ENCODE measurements around the gene GOLGA2. TPM values are rescaled to one million over a fixed set of nuclear protein-coding genes. Genes with fewer than 3 reads are reported as not detected.
A peak's percentile ranks its signal among the peaks of the same experiment; 100 is the strongest.

The GOLGA2 gene
- total and polyA plus RNA-seq, 8 donors: 37.9 to 105 (median 59.3) TPM

- Histone ChIP-seq H3K4me1 (no peaks in the 10 kb centered on the region), H3K27ac (no peak overlapping the region), H3K27me3 (no peaks in the 10 kb centered on the region), H3K9me3 (no peaks in the 10 kb centered on the region), H3K4me3 (no peak overlapping the region), H3K36me3 (no peaks in the 10 kb centered on the region)
- ATAC-seq (no peak), FAIRE-seq (no peak), DNase-seq (no peak)
- no peak for TF ChIP-seq CTCF (IDR thresholded peaks at IDR 0.05)
- WGBS, 2 donors: 81 to 87% methylated on average over 19 of the region's 19 CpGs
- intact Hi-C loops (cut with DNase I): no loop called here
These were observed 49.9 kb downstream of the GOLGA2 start for GRCh38 chr9:128225770-128226411.

- no peak for TF ChIP-seq CTCF (IDR thresholded peaks at IDR 0.05)
- 81 to 95% methylated on average over 7 of the region's 7 CpGs for WGBS, 2 donors
- Histone ChIP-seq H3K4me1 (no peaks in the 10 kb centered on the region), H3K4me3 (no peak overlapping the region), H3K27ac (no peak overlapping the region), H3K27me3 (no peaks in the 10 kb centered on the region), H3K9me3 (no peaks in the 10 kb centered on the region), H3K36me3 (no peaks in the 10 kb centered on the region)
- intact Hi-C loops (cut with DNase I): no loop called here
- ATAC-seq: no peak
- FAIRE-seq: no peak
- no peak for DNase-seq
These were observed 50.9 kb downstream of the GOLGA2 start for GRCh38 chr9:128224877-128225276.

- TF ChIP-seq CTCF (IDR thresholded peaks at IDR 0.05): no peak
- Histone ChIP-seq H3K4me3 (no peak overlapping the region), H3K4me1 (peaks cover 0 to 4% (median 4%) of the 10 kb centered on the region in 3 donors), H3K36me3 (no peaks in the 10 kb centered on the region), H3K27me3 (no peaks in the 10 kb centered on the region), H3K9me3 (no peaks in the 10 kb centered on the region), H3K27ac (no peak overlapping the region)
- intact Hi-C loops (cut with DNase I): no loop called here
- WGBS, 2 donors: 88 to 92% methylated on average over 13 of the region's 13 CpGs
- DNase-seq: no peak
- no peak for FAIRE-seq
- ATAC-seq: no peak
These were observed 52.7 kb downstream of the GOLGA2 start for GRCh38 chr9:128222880-128223670.

- H3K36me3 ChIP-seq: no peaks in the 10 kb centered on the region
- WGBS, 2 donors: 91% methylated on average over 10 of the region's 10 CpGs
- DNase-seq (no peak), FAIRE-seq (no peak), ATAC-seq (no peak)
- no peak for TF ChIP-seq CTCF (IDR thresholded peaks at IDR 0.05)
- peaks cover 0 to 8% (median 7%) of the 10 kb centered on the region in 3 donors for H3K4me1 ChIP-seq
- intact Hi-C loops (cut with DNase I): no loop called here
- no peak overlapping the region for H3K27ac ChIP-seq
- no peaks in the 10 kb centered on the region for H3K9me3 ChIP-seq
- H3K27me3 ChIP-seq: no peaks in the 10 kb centered on the region
- H3K4me3 ChIP-seq: no peak overlapping the region
These were observed 53.8 kb downstream of the GOLGA2 start for GRCh38 chr9:128222026-128222425.

- Histone ChIP-seq H3K36me3 (no peaks in the 10 kb centered on the region), H3K4me3 (no peak overlapping the region), H3K4me1 (peaks cover 4 to 15% (median 13%) of the 10 kb centered on the region in 3 donors), H3K27me3 (no peaks in the 10 kb centered on the region), H3K9me3 (no peaks in the 10 kb centered on the region), H3K27ac (no peak overlapping the region)
- intact Hi-C loops (cut with DNase I): no loop called here
- DNase-seq: peak in 1 of 6 donors; percentile 40
- ATAC-seq: no peak
- WGBS, 2 donors: 82% methylated on average over 9 of the region's 9 CpGs
- TF ChIP-seq CTCF (IDR thresholded peaks at IDR 0.05): no peak
- FAIRE-seq: no peak
These were observed 56.0 kb downstream of the GOLGA2 start for GRCh38 chr9:128219831-128220230.

Data from pancreas (tissue), 10 donors.